Neural progenitor cell (in vitro differentiated cells): Measurements from ENCODE around the gene TPMT.

Experiments
- EZH2 ChIP-seq: fragments of 200-600 bp; sonication (generic); IDR thresholded peaks from 2 replicates; pipeline ENCODE4 v1.6.1; 2017; ENCODE audit warnings: antibody characterized with exemption, mild to moderate bottlenecking, moderate library complexity
- EZH2phosphoT487 ChIP-seq: fragments of 200-600 bp; sonication (generic); IDR thresholded peaks from 2 replicates; pipeline ENCODE4 v1.6.1; 2017; ENCODE audit warnings: antibody characterized with exemption
- TF ChIP-seq, protein P1 (sequence below): fragments of 200-600 bp; sonication (generic); IDR thresholded peaks from 2 replicates; pipeline ENCODE4 v1.5.1; 2017; ENCODE audit warnings: antibody characterized with exemption, mild to moderate bottlenecking

DNA sequence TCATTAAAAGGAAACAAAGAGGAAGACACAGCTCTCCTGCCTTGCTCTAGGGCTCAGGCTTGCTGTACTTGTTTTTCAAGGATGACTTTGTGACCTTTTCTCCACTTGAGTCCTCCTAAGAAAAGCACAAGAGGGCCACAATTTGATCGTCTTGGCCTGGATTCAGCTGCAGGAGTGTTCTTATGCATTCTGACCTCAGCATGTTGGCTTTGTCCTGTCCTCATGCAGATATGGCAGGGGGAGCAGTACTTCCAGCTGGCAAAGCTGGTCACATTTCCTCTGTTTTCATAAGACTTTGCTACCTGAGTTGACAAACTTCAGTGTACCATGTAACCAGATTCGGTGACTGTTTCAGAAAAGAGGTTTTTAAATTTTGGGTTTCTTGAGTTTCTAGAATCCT, 31.2 kb upstream of the TPMT start:
- TF ChIP-seq, protein P1, sequence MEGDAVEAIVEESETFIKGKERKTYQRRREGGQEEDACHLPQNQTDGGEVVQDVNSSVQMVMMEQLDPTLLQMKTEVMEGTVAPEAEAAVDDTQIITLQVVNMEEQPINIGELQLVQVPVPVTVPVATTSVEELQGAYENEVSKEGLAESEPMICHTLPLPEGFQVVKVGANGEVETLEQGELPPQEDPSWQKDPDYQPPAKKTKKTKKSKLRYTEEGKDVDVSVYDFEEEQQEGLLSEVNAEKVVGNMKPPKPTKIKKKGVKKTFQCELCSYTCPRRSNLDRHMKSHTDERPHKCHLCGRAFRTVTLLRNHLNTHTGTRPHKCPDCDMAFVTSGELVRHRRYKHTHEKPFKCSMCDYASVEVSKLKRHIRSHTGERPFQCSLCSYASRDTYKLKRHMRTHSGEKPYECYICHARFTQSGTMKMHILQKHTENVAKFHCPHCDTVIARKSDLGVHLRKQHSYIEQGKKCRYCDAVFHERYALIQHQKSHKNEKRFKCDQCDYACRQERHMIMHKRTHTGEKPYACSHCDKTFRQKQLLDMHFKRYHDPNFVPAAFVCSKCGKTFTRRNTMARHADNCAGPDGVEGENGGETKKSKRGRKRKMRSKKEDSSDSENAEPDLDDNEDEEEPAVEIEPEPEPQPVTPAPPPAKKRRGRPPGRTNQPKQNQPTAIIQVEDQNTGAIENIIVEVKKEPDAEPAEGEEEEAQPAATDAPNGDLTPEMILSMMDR = no peak
- TF ChIP-seq EZH2phosphoT487 (no peak), EZH2 (no peak)
